Measurements from ENCODE around the gene AP1AR. TPM values are rescaled to one million over a fixed set of nuclear protein-coding genes. Genes with fewer than 3 reads are reported as not detected.

AP1AR gene
- total and polyA plus RNA-seq, 2 of the 8 experiments (the other 6 are each of a cell fraction or from before 2014, with no cell fraction given) = 5.3 to 27.7 TPM

DNA sequence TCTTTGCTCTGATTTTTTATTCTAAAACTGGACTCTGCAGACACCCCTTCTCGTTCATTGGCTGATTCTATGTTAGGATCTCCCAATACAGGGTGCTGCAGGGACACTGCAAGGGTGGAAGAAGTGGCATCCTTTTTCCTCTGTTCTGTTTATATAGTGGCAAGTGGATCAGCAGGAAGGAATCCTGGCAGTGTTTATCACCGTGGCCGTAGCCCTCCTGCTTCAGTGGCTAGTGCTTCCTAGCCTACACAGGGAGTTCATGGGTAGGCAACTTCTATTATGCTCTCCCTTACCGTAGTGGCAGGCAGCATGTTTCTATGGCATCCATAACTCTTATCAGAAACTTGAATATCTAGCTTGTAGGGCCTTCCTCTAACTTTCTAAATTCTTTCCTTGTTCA lies 6.4 kb upstream of the AP1AR start:
- no peak for FAIRE-seq
- H3K9ac ChIP-seq (replicated peaks in 1 of 4; ENCODE audit: extremely low read depth in 1 of 4, low read depth in 3 of 4, low read length in 3 of 4) = no peak overlapping the region

More for the DNA sequence above, 6.4 kb upstream of the AP1AR start:
- peaks cover 0 to 2% (median 0%) of the 10 kb centered on the region in 4 experiments; a peak in 1 of 7 replicates for H3K4me1 ChIP-seq (replicated peaks in 1 of 4; ENCODE audit: control insufficient read depth in 3 of 4, insufficient read depth in 4 of 4, low read length in 3 of 4)
- peaks cover 0 to 2% of the 10 kb centered on the region in 2 experiments; a peak in 1 of 4 replicates for H3K79me2 ChIP-seq (ENCODE audit: control insufficient read depth in 1 of 2, insufficient read depth in 2 of 2, low read length in 2 of 2)
- TF ChIP-seq POLR2A (IDR thresholded peaks at IDR 0.05; ENCODE audit: control extremely low read depth in 1 of 2, low read depth in 2 of 2, low read length in 2 of 2) = no peak
- POLR2A ChIA-PET (ENCODE audit: partially characterized antibody) = no interaction called here
- H3K4me2 ChIP-seq (ENCODE audit: insufficient read depth in 1 of 2, low read depth in 2 of 2, low read length in 2 of 2) = no peak overlapping the region
- no peak overlapping the region for H2BK5ac ChIP-seq (ENCODE audit: low read depth, low read length)
- H3K9me3 ChIP-seq (ENCODE audit: insufficient read depth in 2 of 2, low read depth in 1 of 2, low read length in 1 of 2) = peaks cover 6 to 8% of the 10 kb centered on the region in 2 experiments; a peak in 2 of 4 replicates
- H3K4me3 ChIP-seq (ENCODE audit: extremely low read depth in 1 of 4, insufficient read depth in 2 of 4, low read depth in 3 of 4, low read length in 4 of 4) = no peak overlapping the region
- H3K23ac ChIP-seq (ENCODE audit: insufficient read length) = no peak overlapping the region
- no peak overlapping the region for H2AK5ac ChIP-seq (ENCODE audit: low read depth, low read length)
- no peak overlapping the region for H2AFZ ChIP-seq (ENCODE audit: low read length)
- no peak overlapping the region for H3K14ac ChIP-seq (ENCODE audit: insufficient read length)
- no peaks in the 10 kb centered on the region for H3K79me1 ChIP-seq (ENCODE audit: low read depth, low read length)
- H4K91ac ChIP-seq (replicated peaks; ENCODE audit: insufficient read length, low read length) = no peak overlapping the region
- no peak overlapping the region for H2BK20ac ChIP-seq (ENCODE audit: low read length)
- H3K56ac ChIP-seq (replicated peaks; ENCODE audit: insufficient read length, low read depth, low read length) = no peak overlapping the region
- no peak overlapping the region for H4K8ac ChIP-seq (ENCODE audit: extremely low read depth, insufficient read depth, low read length)
- CTCF ChIA-PET (ENCODE audit: partially characterized antibody) = interaction anchor here (0.9 to 1.3 kb wide), 4 partner anchors 9 to 125 kb away, joined by 3 to 5 read pairs (median 3); no protein-coding TSS in a partner anchor
- no peaks in the 10 kb centered on the region for H4K20me1 ChIP-seq (replicated peaks in 1 of 2; ENCODE audit: control insufficient read depth in 1 of 2, insufficient read depth in 2 of 2, low read length in 2 of 2)
- DNase-seq (ENCODE audit: low read depth in 1 of 2, low spot score in 2 of 2) = no peak
- no peaks in the 10 kb centered on the region for H3K27me3 ChIP-seq (replicated peaks in 1 of 4; ENCODE audit: control insufficient read depth in 3 of 4, extremely low read depth in 1 of 4, insufficient read depth in 3 of 4, low read length in 3 of 4)
- no peaks in the 10 kb centered on the region for H3K23me2 ChIP-seq (ENCODE audit: low read depth, low read length)
- no peak overlapping the region for H3K27ac ChIP-seq (ENCODE audit: low read depth, low read length)
- H4K5ac ChIP-seq (ENCODE audit: insufficient read length, low read depth, low read length) = no peak overlapping the region
- H3K4ac ChIP-seq (replicated peaks; ENCODE audit: insufficient read length, low read depth, low read length) = no peak overlapping the region
- H3K36me3 ChIP-seq (ENCODE audit: control insufficient read depth in 2 of 4, insufficient read depth in 4 of 4, low read length in 3 of 4) = 0 out of 8 replicates have a peak, but pooled peaks cover 0 to 5% (median 0%) of the 10 kb centered on the region in 4 experiments
- H2BK15ac ChIP-seq (ENCODE audit: low read length) = no peak overlapping the region
- no peak overlapping the region for H2BK120ac ChIP-seq (replicated peaks; ENCODE audit: low read depth, low read length)
- no peak overlapping the region for H3K18ac ChIP-seq (ENCODE audit: extremely low read depth, low read length)
- 88% methylated on average over 4 of the region's 4 CpGs; no CpG with 5 or more reads in 1 of the 2 experiments for WGBS, 2 experiments (ENCODE audit: extremely low coverage in 1 of 2, insufficient coverage in 1 of 2, insufficient read length in 1 of 2, insufficient replicate concordance in 2 of 2, low coverage in 1 of 2, low lambda C conversion rate in 2 of 2, missing lambda C conversion rate in 1 of 2)
- no peak overlapping the region for H2BK12ac ChIP-seq (ENCODE audit: low read depth, low read length)
